Stimulated activated CD8-positive, alpha-beta memory T cell treated with anti-CD3 and anti-CD28 coated beads, Interleukin-15, amount 100 ng/mL, for 24 hours (primary cell): ENCODE data around the gene ZNF473.

Experiments used
- DNase-seq: peaks from one replicate; pipeline ENCODE4 v3.0.0-alpha.2; 2020; ENCODE audit warnings: low read depth

ZNF473 gene

GRCh38 chr19:50003810-50004419, 21.9 kb upstream of the ZNF473 start:
- no peak for DNase-seq

- DNase-seq, result no peak
Measured at GRCh38 chr19:50005428-50005827, 20.4 kb upstream of the ZNF473 start.

GRCh38 chr19:50007170-50007569, 18.6 kb upstream of the ZNF473 start:
- DNase-seq, result no peak

- DNase-seq, result no peak
Measured at GRCh38 chr19:50007947-50008346, 17.9 kb upstream of the ZNF473 start.

- DNase-seq, result no peak
Measured at GRCh38 chr19:50008532-50008931, 17.3 kb upstream of the ZNF473 start.

- no peak for DNase-seq
Measured at GRCh38 chr19:50016225-50016807, 9.5 kb upstream of the ZNF473 start.

GRCh38 chr19:50020481-50020880, 5.3 kb upstream of the ZNF473 start:
- no peak for DNase-seq

GRCh38 chr19:50022823-50023222, 3.0 kb upstream of the ZNF473 start:
- DNase-seq, result no peak

- DNase-seq, result no peak
Measured at GRCh38 chr19:50024719-50025021, 1.1 kb upstream of the ZNF473 start.

GRCh38 chr19:50025022-50025793, 597 bp upstream of the ZNF473 start, which contains the start of gene VRK3:
TSS of gene VRK3 (minus strand) at chr19:50025372. CDS start at chr19:50016162, 9,210 bp downstream.
- DNase-seq, result peak; percentile 95

GRCh38 chr19:50026550-50026906, 723 bp downstream of the ZNF473 start:
- no peak for DNase-seq

GRCh38 chr19:50030225-50030624, 4.4 kb downstream of the ZNF473 start:
- no peak for DNase-seq

GRCh38 chr19:50030937-50031336, 5.1 kb downstream of the ZNF473 start:
- DNase-seq, result no peak

GRCh38 chr19:50036908-50037307, 11.1 kb downstream of the ZNF473 start:
- DNase-seq, result no peak

GRCh38 chr19:50039968-50040367, 14.2 kb downstream of the ZNF473 start:
- no peak for DNase-seq

- DNase-seq, result no peak
Measured at GRCh38 chr19:50040967-50041366, 15.2 kb downstream of the ZNF473 start.

GRCh38 chr19:50042363-50043024, 16.7 kb downstream of the ZNF473 start:
- DNase-seq, result no peak

- DNase-seq, result no peak
Measured at GRCh38 chr19:50043967-50044366, 18.2 kb downstream of the ZNF473 start.

GRCh38 chr19:50044922-50045321, 19.1 kb downstream of the ZNF473 start:
- no peak for DNase-seq

- peak; percentile 25 for DNase-seq
Measured at GRCh38 chr19:50046649-50047503, 21.1 kb downstream of the ZNF473 start.

GRCh38 chr19:50047671-50048070, 21.9 kb downstream of the ZNF473 start:
- DNase-seq, result no peak
